ENCODE results near the gene ELK1.

DNA sequence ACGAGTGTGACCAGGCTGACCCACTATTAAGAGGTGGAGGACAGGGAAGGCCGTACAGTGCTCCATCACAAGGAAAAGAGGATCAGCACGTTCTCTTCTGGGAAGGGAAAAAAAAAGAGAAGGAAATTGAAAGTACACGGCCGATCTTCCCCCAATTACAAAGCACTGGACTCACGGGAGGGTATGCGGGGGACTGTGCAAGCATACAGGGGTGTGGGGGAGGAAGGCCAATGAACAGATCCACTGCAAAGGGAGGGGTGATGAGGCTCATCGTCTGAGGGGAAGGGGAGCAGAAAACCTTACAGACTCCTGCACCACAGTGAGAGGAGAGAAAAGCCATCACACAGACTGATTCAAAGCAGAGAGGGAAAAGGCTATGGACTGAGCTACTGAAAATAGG, 1.1 kb downstream of the ELK1 start:
- TF ChIP-seq, protein P1, sequence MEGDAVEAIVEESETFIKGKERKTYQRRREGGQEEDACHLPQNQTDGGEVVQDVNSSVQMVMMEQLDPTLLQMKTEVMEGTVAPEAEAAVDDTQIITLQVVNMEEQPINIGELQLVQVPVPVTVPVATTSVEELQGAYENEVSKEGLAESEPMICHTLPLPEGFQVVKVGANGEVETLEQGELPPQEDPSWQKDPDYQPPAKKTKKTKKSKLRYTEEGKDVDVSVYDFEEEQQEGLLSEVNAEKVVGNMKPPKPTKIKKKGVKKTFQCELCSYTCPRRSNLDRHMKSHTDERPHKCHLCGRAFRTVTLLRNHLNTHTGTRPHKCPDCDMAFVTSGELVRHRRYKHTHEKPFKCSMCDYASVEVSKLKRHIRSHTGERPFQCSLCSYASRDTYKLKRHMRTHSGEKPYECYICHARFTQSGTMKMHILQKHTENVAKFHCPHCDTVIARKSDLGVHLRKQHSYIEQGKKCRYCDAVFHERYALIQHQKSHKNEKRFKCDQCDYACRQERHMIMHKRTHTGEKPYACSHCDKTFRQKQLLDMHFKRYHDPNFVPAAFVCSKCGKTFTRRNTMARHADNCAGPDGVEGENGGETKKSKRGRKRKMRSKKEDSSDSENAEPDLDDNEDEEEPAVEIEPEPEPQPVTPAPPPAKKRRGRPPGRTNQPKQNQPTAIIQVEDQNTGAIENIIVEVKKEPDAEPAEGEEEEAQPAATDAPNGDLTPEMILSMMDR (optimal IDR thresholded peaks at IDR 0.05 in 1 of 3, IDR thresholded peaks at IDR 0.05 in 1 of 3, conservative IDR thresholded peaks at IDR 0.05 in 1 of 3; ENCODE audit: extremely low read depth in 1 of 3, insufficient read depth in 2 of 3, low read length in 3 of 3) = no peak
- no peak for TF ChIP-seq EZH2 (IDR thresholded peaks at IDR 0.05; ENCODE audit: low read length)
